HL-60/S4 treated with phorbol 12-myristate 13-acetate at 8.2 ng/mL for 4 days and 3 days (cell line): ENCODE measurements around the gene CSRP2.

Experiments
- in situ Hi-C: fragments of 300-500 bp; cut with MboI; formaldehyde crosslinking; loops from 2 replicates; pipeline ENCODE4 v1.15.0; 2022; ENCODE audit warnings: low sequenced_read_pairs

Gene CSRP2

GRCh38 chr12:76878899-76879709 is at the start of gene CSRP2:
CSRP2 (minus strand) TSS chr12:76879019; CDS start chr12:76866260, 12,759 bp downstream.
- in situ Hi-C loops: no loop called here

- in situ Hi-C loops: no loop called here
These were observed 48.5 kb upstream of the CSRP2 start for GRCh38 chr12:76927170-76927784.

- in situ Hi-C loops: no loop called here
These were observed 46.3 kb upstream of the CSRP2 start for GRCh38 chr12:76925135-76925534.

- in situ Hi-C loops: no loop called here
These were observed 44.0 kb upstream of the CSRP2 start for GRCh38 chr12:76922866-76923265.

- in situ Hi-C loops: no loop called here
These were observed 43.3 kb upstream of the CSRP2 start for GRCh38 chr12:76921891-76922664.

- in situ Hi-C loops: no loop called here
These were observed 42.3 kb upstream of the CSRP2 start for GRCh38 chr12:76921100-76921471.

- in situ Hi-C loops: no loop called here
These were observed 41.6 kb upstream of the CSRP2 start for GRCh38 chr12:76920172-76921099.

- in situ Hi-C loops: no loop called here
These were observed 40.8 kb upstream of the CSRP2 start for GRCh38 chr12:76919383-76920171.

- in situ Hi-C loops: no loop called here
These were observed 37.3 kb upstream of the CSRP2 start for GRCh38 chr12:76916170-76916540.

GRCh38 chr12:76915361-76916169 is 36.7 kb upstream of the CSRP2 start:
- in situ Hi-C loops: no loop called here

GRCh38 chr12:76914102-76914859 is 35.5 kb upstream of the CSRP2 start:
- in situ Hi-C loops: no loop called here

GRCh38 chr12:76909290-76909689 is 30.5 kb upstream of the CSRP2 start:
- in situ Hi-C loops: no loop called here

GRCh38 chr12:76908303-76909017 is 29.6 kb upstream of the CSRP2 start:
- in situ Hi-C loops: no loop called here

GRCh38 chr12:76901628-76902380 is 23.0 kb upstream of the CSRP2 start:
- in situ Hi-C loops: no loop called here

GRCh38 chr12:76899522-76899921 is 20.7 kb upstream of the CSRP2 start:
- in situ Hi-C loops: no loop called here

GRCh38 chr12:76898442-76898841 is 19.6 kb upstream of the CSRP2 start:
- in situ Hi-C loops: no loop called here

- in situ Hi-C loops: no loop called here
These were observed 17.5 kb upstream of the CSRP2 start for GRCh38 chr12:76896274-76896673.
